Measurements from ENCODE around the gene SLC25A1. TPM values are rescaled to one million over a fixed set of nuclear protein-coding genes. Genes with fewer than 3 reads are reported as not detected.

SLC25A1 gene
- total and polyA plus RNA-seq, 2 experiments from 2014 or later = 141 to 242 TPM

DNA sequence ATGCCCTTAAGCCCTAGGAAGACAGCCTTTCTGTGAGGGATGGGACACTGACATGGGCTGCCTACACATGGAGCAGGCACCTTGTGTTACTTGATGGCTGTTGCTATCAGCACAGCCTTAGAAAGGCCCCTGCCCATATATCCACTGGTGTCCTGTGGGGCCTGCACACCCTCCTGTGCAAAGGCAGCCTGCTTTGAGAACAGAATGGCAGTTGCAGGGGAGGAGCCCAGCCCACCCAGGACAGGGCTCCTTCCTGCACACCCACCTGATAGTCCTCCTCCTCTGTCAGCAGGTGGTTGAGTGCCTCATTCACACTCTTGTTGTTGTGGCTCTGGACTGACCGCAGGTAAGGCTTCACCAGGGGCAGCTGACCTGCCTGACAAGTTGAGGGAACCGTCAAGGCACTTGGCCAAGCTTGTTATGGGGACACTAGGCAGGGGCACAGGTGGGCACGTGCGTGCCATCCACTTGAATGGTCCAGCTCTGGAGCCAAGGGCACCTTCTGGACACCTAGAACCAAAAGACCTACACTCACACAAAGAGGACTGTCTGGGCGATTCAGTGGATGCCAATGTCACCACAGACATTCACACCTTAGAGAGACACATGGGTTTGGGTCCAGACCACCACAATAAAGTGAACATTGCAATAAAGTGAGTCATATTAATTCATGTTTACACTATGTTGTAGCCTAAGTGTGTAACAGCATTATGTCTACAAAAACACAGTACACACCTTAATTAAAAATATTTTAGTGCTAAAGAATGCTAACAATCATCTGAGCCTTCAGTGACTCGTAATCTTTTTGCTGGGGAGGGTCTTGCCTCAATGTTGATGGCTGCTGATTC lies 9.4 kb upstream of the SLC25A1 start:
- no peaks in the 10 kb centered on the region for H3K79me2 ChIP-seq (replicated peaks; ENCODE audit: insufficient read depth)
- TF ChIP-seq POLR2AphosphoS5 (IDR thresholded peaks at IDR 0.05; ENCODE audit: low read depth) (no peak), CREB1 (CRISPR knock-in tag; IDR thresholded peaks at IDR 0.05; ENCODE audit: low read depth) (no peak), EZH2 (IDR thresholded peaks at IDR 0.05; ENCODE audit: low read depth, unreplicated experiment) (no peak), ZNF114 (CRISPR knock-in tag; IDR thresholded peaks at IDR 0.05) (no peak), ZNF331 (CRISPR knock-in tag; IDR thresholded peaks at IDR 0.05; ENCODE audit: low read depth) (no peak), CTCF (conservative IDR thresholded peaks at IDR 0.05; ENCODE audit: low read depth in 2 of 2) (no peak), NANOG (IDR thresholded peaks at IDR 0.05; ENCODE audit: borderline replicate concordance) (no peak), REST (IDR thresholded peaks at IDR 0.05; ENCODE audit: unreplicated experiment) (no peak), STAT1 (IDR thresholded peaks at IDR 0.05; ENCODE audit: unreplicated experiment) (no peak), ZNF462 (CRISPR knock-in tag; IDR thresholded peaks at IDR 0.05) (no peak), JUNB (IDR thresholded peaks at IDR 0.05; ENCODE audit: unreplicated experiment) (no peak), EZH2phosphoT487 (IDR thresholded peaks at IDR 0.05; ENCODE audit: unreplicated experiment) (no peak)
- TF ChIP-seq, protein P1, sequence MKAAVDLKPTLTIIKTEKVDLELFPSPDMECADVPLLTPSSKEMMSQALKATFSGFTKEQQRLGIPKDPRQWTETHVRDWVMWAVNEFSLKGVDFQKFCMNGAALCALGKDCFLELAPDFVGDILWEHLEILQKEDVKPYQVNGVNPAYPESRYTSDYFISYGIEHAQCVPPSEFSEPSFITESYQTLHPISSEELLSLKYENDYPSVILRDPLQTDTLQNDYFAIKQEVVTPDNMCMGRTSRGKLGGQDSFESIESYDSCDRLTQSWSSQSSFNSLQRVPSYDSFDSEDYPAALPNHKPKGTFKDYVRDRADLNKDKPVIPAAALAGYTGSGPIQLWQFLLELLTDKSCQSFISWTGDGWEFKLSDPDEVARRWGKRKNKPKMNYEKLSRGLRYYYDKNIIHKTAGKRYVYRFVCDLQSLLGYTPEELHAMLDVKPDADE (IDR thresholded peaks at IDR 0.05) = no peak
- peaks cover 3% of the 10 kb centered on the region for H3K27me3 Mint-ChIP-seq (ENCODE audit: insufficient read depth, low read depth, poor library complexity)
- H3K27ac ChIP-seq (ENCODE audit: low read depth) = no peak overlapping the region
- no peaks in the 10 kb centered on the region for H3K4me1 Mint-ChIP-seq
- no peaks in the 10 kb centered on the region for H3K36me3 ChIP-seq (ENCODE audit: insufficient read depth)
- no peak overlapping the region for H3K4me3 Mint-ChIP-seq
- DNase-seq (ENCODE audit: low spot score) (no peak), ATAC-seq (no peak)
- H3K4me3 ChIP-seq = no peak overlapping the region
- H3K27me3 ChIP-seq (ENCODE audit: insufficient read depth) = no peaks in the 10 kb centered on the region
- H3K36me3 Mint-ChIP-seq (ENCODE audit: low read depth) = peaks cover 11% of the 10 kb centered on the region
- H3F3A ChIP-seq (replicated peaks; ENCODE audit: low read depth) = no peaks in the 10 kb centered on the region
- no peaks in the 10 kb centered on the region for H3K9me2 ChIP-seq (ENCODE audit: insufficient read depth)
- H2AFZ ChIP-seq = no peak overlapping the region
- H3K9me3 Mint-ChIP-seq = no peaks in the 10 kb centered on the region; the same call in 2 of the 3 replicates
- no peaks in the 10 kb centered on the region for H3K4me1 ChIP-seq (ENCODE audit: insufficient read depth)
- no peak overlapping the region for H3K27ac Mint-ChIP-seq
- 0 out of 2 replicates have a peak, but pooled peaks cover 3% of the 10 kb centered on the region for H4K20me1 ChIP-seq (replicated peaks; ENCODE audit: insufficient read depth)
- no peak overlapping the region for H3K4me2 ChIP-seq

All from GM23338 (cell line).